Upper lobe of left lung (tissue), 4 donors: ENCODE results near the gene SH3RF1.

Source experiments
- CTCF ChIP-seq, 6 experiments: fragments of 450-650 bp in 4 of 6; fragments of 200-600 bp in 2 of 6; sonication (generic) in 2 of 6; IDR thresholded peaks; one replicate each; pipeline ENCODE4 v1.5.1; 2016 to 2019; ENCODE audit warnings: antibody characterized with exemption in 6 of 6
- EP300 ChIP-seq, 4 donors: sonication (generic); formaldehyde crosslinking; IDR thresholded peaks; one replicate each; pipeline ENCODE4 v1.5.1; 2017; ENCODE audit warnings: antibody characterized with exemption in 4 of 4, control low read depth in 2 of 4
- POLR2A ChIP-seq, 4 donors: fragments of 450-650 bp; IDR thresholded peaks; one replicate each; pipeline ENCODE4 v1.5.1; 2016 to 2017; ENCODE audit warnings: antibody characterized with exemption in 4 of 4, mild to moderate bottlenecking in 2 of 4
- POLR2AphosphoS5 ChIP-seq, 2 donors: sonication (generic); formaldehyde crosslinking; IDR thresholded peaks; one replicate each; pipeline ENCODE4 v1.5.1; 2017; ENCODE audit warnings: antibody characterized with exemption in 2 of 2

GRCh38 chr4:169116270-169116901, 154.4 kb downstream of the SH3RF1 start:
- TF ChIP-seq CTCF (IDR thresholded peaks at IDR 0.05) (no peak), EP300 (IDR thresholded peaks at IDR 0.05) (no peak), POLR2AphosphoS5 (IDR thresholded peaks at IDR 0.05) (peak in 1 of 2 donors; percentile 0), POLR2A (IDR thresholded peaks at IDR 0.05) (no peak)
